Measurements from ENCODE around the gene PRKCE. TPM values are rescaled to one million over a fixed set of nuclear protein-coding genes. Genes with fewer than 3 reads are reported as not detected.

Gene PRKCE
- polyA plus RNA-seq, 3 donors: 1.3 to 7.7 (median 2.3) TPM

GRCh38 chr2:46067501-46068305 is 416.2 kb downstream of the PRKCE start:
- intact Hi-C loops (cut with micrococcal nuclease): loop anchor here in 1 of 2 donors (10.0 kb wide), 1 partner anchor 387 kb away; no protein-coding TSS in a partner anchor
- 96% methylated on average over 8 of the region's 13 CpGs for WGBS (ENCODE audit: insufficient coverage)
- H3K4me2 ChIP-seq (replicated peaks; ENCODE audit: extremely low read depth, low read length, poor library complexity, severe bottlenecking): no peak overlapping the region

GRCh38 chr2:46068636-46069035 is 417.2 kb downstream of the PRKCE start:
- TF ChIP-seq CTCF (IDR thresholded peaks at IDR 0.05): no peak
- 92% methylated on average over 2 of the region's 4 CpGs for WGBS (ENCODE audit: insufficient coverage)

More at GRCh38 chr2:46067501-46068305, 416.2 kb downstream of the PRKCE start:
- no peak for DNase-seq
- Histone ChIP-seq H3K4me1 (ENCODE audit: control insufficient read depth in 1 of 2, insufficient read depth in 2 of 2, low read length in 2 of 2) (no peaks in the 10 kb centered on the region), H3K4me3 (replicated peaks in 1 of 3; ENCODE audit: low read depth in 2 of 3, low read length in 3 of 3) (no peak overlapping the region), H3K79me2 (ENCODE audit: insufficient read depth, low read length) (no peaks in the 10 kb centered on the region), H3K9me3 (replicated peaks in 1 of 2; ENCODE audit: control insufficient read depth in 1 of 2, insufficient read depth in 1 of 2, low read length in 2 of 2) (no peaks in the 10 kb centered on the region), H3K27me3 (ENCODE audit: control insufficient read depth in 2 of 2, insufficient read depth in 2 of 2, low read length in 2 of 2) (no peaks in the 10 kb centered on the region), H3K36me3 (replicated peaks in 1 of 2; ENCODE audit: control insufficient read depth in 1 of 2, insufficient read depth in 2 of 2, low read length in 2 of 2) (no peaks in the 10 kb centered on the region), H2AFZ (ENCODE audit: insufficient read depth, low read depth, low read length, poor library complexity, severe bottlenecking) (no peak overlapping the region), H3K27ac (ENCODE audit: low read depth in 1 of 2, low read length in 2 of 2) (no peak overlapping the region), H4K20me1 (ENCODE audit: insufficient read depth, low read length) (no peaks in the 10 kb centered on the region), H3K9ac (ENCODE audit: insufficient read depth, low read length, poor library complexity, severe bottlenecking) (no peak overlapping the region)
- peaks cover 0 to 4% of the 10 kb centered on the region in 2 donors for H3K36me3 Mint-ChIP-seq
- no peaks in the 10 kb centered on the region for H3K27me3 Mint-ChIP-seq (ENCODE audit: low read depth in 3 of 3)
- H3K4me3 Mint-ChIP-seq: no peak overlapping the region
- H3K9me3 Mint-ChIP-seq: no peaks in the 10 kb centered on the region
- no peak overlapping the region for H3K27ac Mint-ChIP-seq
- H3K4me1 Mint-ChIP-seq: peaks cover 3% of the 10 kb centered on the region
- no peak for TF ChIP-seq CTCF (IDR thresholded peaks at IDR 0.05)

More at GRCh38 chr2:46068636-46069035, 417.2 kb downstream of the PRKCE start:
- H4K20me1 ChIP-seq (ENCODE audit: insufficient read depth, low read length): no peaks in the 10 kb centered on the region
- no peak overlapping the region for H3K27ac ChIP-seq (ENCODE audit: low read depth in 1 of 2, low read length in 2 of 2)
- no peaks in the 10 kb centered on the region for H3K4me1 ChIP-seq (ENCODE audit: control insufficient read depth in 1 of 2, insufficient read depth in 2 of 2, low read length in 2 of 2)
- H3K27me3 Mint-ChIP-seq (ENCODE audit: low read depth in 3 of 3): no peaks in the 10 kb centered on the region
- H3K4me2 ChIP-seq (replicated peaks; ENCODE audit: extremely low read depth, low read length, poor library complexity, severe bottlenecking): no peak overlapping the region
- H3K27ac Mint-ChIP-seq: no peak overlapping the region
- peaks cover 0 to 6% of the 10 kb centered on the region in 2 donors for H3K36me3 Mint-ChIP-seq
- H3K9ac ChIP-seq (ENCODE audit: insufficient read depth, low read length, poor library complexity, severe bottlenecking): no peak overlapping the region
- no peaks in the 10 kb centered on the region for H3K4me1 Mint-ChIP-seq
- no peaks in the 10 kb centered on the region for H3K36me3 ChIP-seq (replicated peaks in 1 of 2; ENCODE audit: control insufficient read depth in 1 of 2, insufficient read depth in 2 of 2, low read length in 2 of 2)
- H3K9me3 ChIP-seq (replicated peaks in 1 of 2; ENCODE audit: control insufficient read depth in 1 of 2, insufficient read depth in 1 of 2, low read length in 2 of 2): no peaks in the 10 kb centered on the region
- no peaks in the 10 kb centered on the region for H3K27me3 ChIP-seq (ENCODE audit: control insufficient read depth in 2 of 2, insufficient read depth in 2 of 2, low read length in 2 of 2)
- no peak overlapping the region for H3K4me3 Mint-ChIP-seq
- H3K9me3 Mint-ChIP-seq: no peaks in the 10 kb centered on the region
- intact Hi-C loops (cut with micrococcal nuclease): loop anchor here in 1 of 2 donors (10.0 kb wide), 1 partner anchor 386 kb away; no protein-coding TSS in a partner anchor
- no peak overlapping the region for H3K4me3 ChIP-seq (replicated peaks in 1 of 3; ENCODE audit: low read depth in 2 of 3, low read length in 3 of 3)
- DNase-seq: no peak
- no peaks in the 10 kb centered on the region for H3K79me2 ChIP-seq (ENCODE audit: insufficient read depth, low read length)
- no peak overlapping the region for H2AFZ ChIP-seq (ENCODE audit: insufficient read depth, low read depth, low read length, poor library complexity, severe bottlenecking)
